GM13977 (cell line): Measurements from ENCODE around the gene MAPT.
A peak's percentile ranks its signal among the peaks of the same experiment; 100 is the strongest.

Experiments
- DNase-seq: peaks from one replicate; pipeline ENCODE4 v3.0.0; 2012; ENCODE audit warnings: low spot score
- CTCF ChIP-seq: IDR thresholded peaks from 2 replicates; pipeline ENCODE4 v1.5.1; 2012; ENCODE audit warnings: mild to moderate bottlenecking, control low read depth; ENCODE audit not compliant: insufficient read depth; ENCODE audit errors: extremely low read depth, missing control alignments
- in situ Hi-C: fragments of 300-500 bp; cut with MboI; formaldehyde crosslinking; loops from one replicate; pipeline ENCODE4 v1.12.0; 2022; ENCODE audit warnings: low sequenced_read_pairs, low pct_unique_long_range_greater_than_20kb, mixed read lengths, inconsistent platforms; ENCODE audit not compliant: unreplicated experiment

Gene MAPT

GRCh38 chr17:46031440-46031839, 137.1 kb downstream of the MAPT start:
- in situ Hi-C loops, result no loop called here
- no peak for TF ChIP-seq CTCF
- DNase-seq, result no peak

GRCh38 chr17:46031920-46032319, 137.6 kb downstream of the MAPT start:
- TF ChIP-seq CTCF, result no peak
- in situ Hi-C loops, result no loop called here
- no peak for DNase-seq

DNA sequence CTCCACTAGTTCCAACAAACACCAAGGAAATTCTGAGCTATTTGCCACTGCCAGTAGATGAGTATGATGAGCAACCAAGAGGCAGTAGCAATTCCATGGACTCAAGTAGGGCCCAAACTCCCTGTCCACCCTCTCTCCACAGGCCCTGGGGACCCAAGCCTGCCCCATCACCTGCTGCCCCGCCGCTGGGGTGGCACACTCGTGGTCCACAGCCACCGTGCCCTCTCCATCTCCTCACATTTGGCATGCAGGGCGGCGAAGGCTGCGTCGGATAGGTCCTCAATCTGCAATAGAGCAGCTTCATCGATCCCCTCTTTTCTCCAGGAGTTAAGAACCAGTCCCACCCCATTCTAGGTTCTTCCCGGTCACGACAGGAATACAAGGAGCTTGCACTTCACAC, 138.6 kb downstream of the MAPT start:
- in situ Hi-C loops, result no loop called here
- TF ChIP-seq CTCF, result no peak
- no peak for DNase-seq

DNA sequence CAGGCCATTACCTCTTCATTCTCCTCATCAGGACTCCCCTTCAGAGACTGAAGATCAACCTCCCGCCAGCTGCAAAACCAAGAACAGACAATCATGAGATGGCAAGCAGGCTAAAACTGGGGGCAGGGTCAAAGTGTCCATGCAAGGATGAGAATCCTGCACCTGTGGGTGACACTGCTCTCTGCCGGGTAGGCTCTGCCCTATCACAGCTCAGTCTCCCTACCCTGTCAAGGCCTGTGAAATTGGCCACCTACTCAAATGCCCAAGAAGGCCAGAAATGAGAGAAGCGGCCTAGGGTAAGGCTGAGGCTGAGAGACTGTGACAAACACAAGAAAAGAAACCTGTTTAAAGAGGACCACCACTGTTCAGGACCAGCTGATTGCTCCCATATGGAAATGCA, 139.0 kb downstream of the MAPT start:
- in situ Hi-C loops, result no loop called here
- TF ChIP-seq CTCF, result no peak
- no peak for DNase-seq

DNA sequence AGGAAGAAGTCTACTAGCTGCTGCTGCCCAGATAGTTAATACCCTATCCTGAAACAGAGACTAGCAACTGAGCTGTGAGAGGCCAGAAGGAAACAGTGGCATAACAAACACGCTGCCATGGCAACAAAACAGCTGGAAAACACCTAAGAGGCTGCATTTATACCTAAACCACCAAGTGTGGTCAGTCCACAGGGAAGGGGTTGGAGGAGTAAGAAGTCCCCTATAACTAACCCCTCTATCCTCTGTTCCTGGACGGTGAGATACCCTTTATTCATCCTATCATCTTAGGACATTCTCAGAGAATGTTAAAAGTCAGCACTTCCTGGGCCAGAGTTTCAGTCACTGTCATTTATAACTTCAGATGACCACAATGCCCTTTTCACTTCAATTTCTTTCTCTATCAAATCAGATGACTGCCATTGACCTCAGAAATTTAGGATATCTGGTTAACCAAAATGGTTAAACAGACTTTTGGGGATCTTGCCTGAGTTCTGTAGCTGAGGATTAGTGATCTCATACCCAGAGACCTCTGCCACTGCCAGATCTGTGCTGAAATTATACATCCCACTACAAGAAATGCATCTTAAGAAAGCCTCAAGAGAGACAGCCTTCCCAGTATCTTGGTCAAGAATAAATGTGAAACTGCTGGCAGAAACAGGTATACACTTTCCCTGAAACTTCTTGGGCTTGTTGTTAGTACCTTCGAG, 140.9 kb downstream of the MAPT start:
- in situ Hi-C loops, result no loop called here

GRCh38 chr17:46036491-46036890, 142.1 kb downstream of the MAPT start:
- no peak for DNase-seq
- TF ChIP-seq CTCF, result no peak
- in situ Hi-C loops, result no loop called here

More for the DNA sequence above, 140.9 kb downstream of the MAPT start:
- peak; percentile 70 for DNase-seq
- TF ChIP-seq CTCF, result no peak
